ENCODE measurements around the gene ATN1. TPM values are rescaled to one million over a fixed set of nuclear protein-coding genes. Genes with fewer than 3 reads are reported as not detected.

The ATN1 gene
- total RNA-seq, 2 experiments from 2014 or later = 0.98 to 6.7 TPM

GRCh38 chr12:6929466-6930452 is 2.0 kb downstream of the ATN1 start:
- H3K4me3 ChIP-seq (ENCODE audit: low read depth, low read length, poor library complexity, severe bottlenecking) = no peak overlapping the region
- no peaks in the 10 kb centered on the region for H3K79me2 ChIP-seq (ENCODE audit: insufficient read depth, low read depth, low read length)
- H3K36me3 ChIP-seq (ENCODE audit: insufficient read depth, low read length) = peaks cover 7% of the 10 kb centered on the region; the same call in 1 of the 2 replicates
- ChIA-PET POLR2A (no interaction called here), CTCF (ENCODE audit: unreplicated experiment) (no interaction called here)
- TF ChIP-seq, protein P1, sequence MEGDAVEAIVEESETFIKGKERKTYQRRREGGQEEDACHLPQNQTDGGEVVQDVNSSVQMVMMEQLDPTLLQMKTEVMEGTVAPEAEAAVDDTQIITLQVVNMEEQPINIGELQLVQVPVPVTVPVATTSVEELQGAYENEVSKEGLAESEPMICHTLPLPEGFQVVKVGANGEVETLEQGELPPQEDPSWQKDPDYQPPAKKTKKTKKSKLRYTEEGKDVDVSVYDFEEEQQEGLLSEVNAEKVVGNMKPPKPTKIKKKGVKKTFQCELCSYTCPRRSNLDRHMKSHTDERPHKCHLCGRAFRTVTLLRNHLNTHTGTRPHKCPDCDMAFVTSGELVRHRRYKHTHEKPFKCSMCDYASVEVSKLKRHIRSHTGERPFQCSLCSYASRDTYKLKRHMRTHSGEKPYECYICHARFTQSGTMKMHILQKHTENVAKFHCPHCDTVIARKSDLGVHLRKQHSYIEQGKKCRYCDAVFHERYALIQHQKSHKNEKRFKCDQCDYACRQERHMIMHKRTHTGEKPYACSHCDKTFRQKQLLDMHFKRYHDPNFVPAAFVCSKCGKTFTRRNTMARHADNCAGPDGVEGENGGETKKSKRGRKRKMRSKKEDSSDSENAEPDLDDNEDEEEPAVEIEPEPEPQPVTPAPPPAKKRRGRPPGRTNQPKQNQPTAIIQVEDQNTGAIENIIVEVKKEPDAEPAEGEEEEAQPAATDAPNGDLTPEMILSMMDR (conservative IDR thresholded peaks at IDR 0.05; ENCODE audit: low read length) = no peak
- no peak for TF ChIP-seq EZH2phosphoT487 (IDR thresholded peaks at IDR 0.05; ENCODE audit: borderline replicate concordance, low read depth, low read length)
- peaks cover 11% of the 10 kb centered on the region for H3K4me1 ChIP-seq (ENCODE audit: insufficient read depth, low read length, poor library complexity, severe bottlenecking)
- BruUV-seq (replicated peaks) = no TSS peak
- H3K27ac ChIP-seq (ENCODE audit: low read depth, low read length, poor library complexity, severe bottlenecking) = no peak overlapping the region
- H3K4me2 ChIP-seq (ENCODE audit: low read length) = no peak overlapping the region
- no peaks in the 10 kb centered on the region for H3K9me2 ChIP-seq (ENCODE audit: insufficient read depth, low read length)
- intact Hi-C loops (cut with micrococcal nuclease; ENCODE audit: unreplicated experiment) = no loop called here
- no peak overlapping the region for H2AFZ ChIP-seq (ENCODE audit: low read length)
- no peaks in the 10 kb centered on the region for H3K9me3 ChIP-seq (ENCODE audit: low read length)
- no peak for DNase-seq (ENCODE audit: low spot score)
- no peaks in the 10 kb centered on the region for H4K20me1 ChIP-seq (ENCODE audit: insufficient read depth, low read length)

- BruUV-seq (replicated peaks) = no TSS peak
- Histone ChIP-seq H3K9me3 (ENCODE audit: low read length) (no peaks in the 10 kb centered on the region), H3K4me3 (ENCODE audit: low read depth, low read length, poor library complexity, severe bottlenecking) (no peak overlapping the region), H3K4me2 (ENCODE audit: low read length) (no peak overlapping the region), H3K36me3 (ENCODE audit: insufficient read depth, low read length) (peaks cover 7% of the 10 kb centered on the region; the same call in 1 of the 2 replicates), H2AFZ (ENCODE audit: low read length) (no peak overlapping the region), H3K4me1 (ENCODE audit: insufficient read depth, low read length, poor library complexity, severe bottlenecking) (peaks cover 14% of the 10 kb centered on the region), H3K79me2 (ENCODE audit: insufficient read depth, low read depth, low read length) (peaks cover 5% of the 10 kb centered on the region; the same call in 1 of the 2 replicates), H3K27ac (ENCODE audit: low read depth, low read length, poor library complexity, severe bottlenecking) (no peak overlapping the region), H4K20me1 (ENCODE audit: insufficient read depth, low read length) (no peaks in the 10 kb centered on the region), H3K9me2 (ENCODE audit: insufficient read depth, low read length) (no peaks in the 10 kb centered on the region)
- ChIA-PET CTCF (ENCODE audit: unreplicated experiment) (interaction anchor here (0.5 kb wide), 1 partner anchor 26 kb away, joined by 3 read pairs; no protein-coding TSS in a partner anchor), POLR2A (interaction anchor here (1.0 kb wide), 1 partner anchor 11 kb away, joined by 3 read pairs; the partner anchor contains the start of genes C12orf57 and RNU7-1)
- TF ChIP-seq EZH2phosphoT487 (IDR thresholded peaks at IDR 0.05; ENCODE audit: borderline replicate concordance, low read depth, low read length) = no peak
- TF ChIP-seq, protein P1 (conservative IDR thresholded peaks at IDR 0.05; ENCODE audit: low read length) = no peak
- no peak for DNase-seq (ENCODE audit: low spot score)
- intact Hi-C loops (cut with micrococcal nuclease; ENCODE audit: unreplicated experiment) = no loop called here
Measured at GRCh38 chr12:6932766-6933165, 5.0 kb downstream of the ATN1 start.

- no peak overlapping the region for H3K27ac ChIP-seq (ENCODE audit: low read depth, low read length, poor library complexity, severe bottlenecking)
Measured at GRCh38 chr12:6934110-6934509, 6.4 kb downstream of the ATN1 start.

More at GRCh38 chr12:6934110-6934509, 6.4 kb downstream of the ATN1 start:
- Histone ChIP-seq H4K20me1 (ENCODE audit: insufficient read depth, low read length) (no peaks in the 10 kb centered on the region), H3K9me3 (ENCODE audit: low read length) (no peaks in the 10 kb centered on the region), H3K36me3 (ENCODE audit: insufficient read depth, low read length) (peaks cover 7% of the 10 kb centered on the region; the same call in 1 of the 2 replicates), H3K4me3 (ENCODE audit: low read depth, low read length, poor library complexity, severe bottlenecking) (no peak overlapping the region), H3K9me2 (ENCODE audit: insufficient read depth, low read length) (no peaks in the 10 kb centered on the region), H3K79me2 (ENCODE audit: insufficient read depth, low read depth, low read length) (peaks cover 5% of the 10 kb centered on the region; the same call in 1 of the 2 replicates), H2AFZ (ENCODE audit: low read length) (no peak overlapping the region), H3K4me1 (ENCODE audit: insufficient read depth, low read length, poor library complexity, severe bottlenecking) (peaks cover 20% of the 10 kb centered on the region), H3K4me2 (ENCODE audit: low read length) (no peak overlapping the region)
- POLR2A ChIA-PET = no interaction called here
- intact Hi-C loops (cut with micrococcal nuclease; ENCODE audit: unreplicated experiment) = no loop called here
- BruUV-seq (replicated peaks) = no TSS peak
- TF ChIP-seq, protein P1 (conservative IDR thresholded peaks at IDR 0.05; ENCODE audit: low read length) = no peak
- no peak for TF ChIP-seq EZH2phosphoT487 (IDR thresholded peaks at IDR 0.05; ENCODE audit: borderline replicate concordance, low read depth, low read length)
- CTCF ChIA-PET (ENCODE audit: unreplicated experiment) = no interaction called here
- DNase-seq (ENCODE audit: low spot score) = no peak

Data from OCI-LY7 (cell line).